Measurements from ENCODE around the gene SHB.

GRCh38 chr9:37908698-37909186, 160.3 kb downstream of the SHB start:
- TF ChIP-seq CTCF (IDR thresholded peaks at IDR 0.05) (no peak), POLR2A (IDR thresholded peaks at IDR 0.05) (no peak)
